ENCODE results near the gene ITSN2.

Gene ITSN2

GRCh38 chr2:24163601-24164000, 196.7 kb downstream of the ITSN2 start:
- Histone ChIP-seq H3K56ac (ENCODE audit: low read length) (no peak overlapping the region), H3K4me3 (ENCODE audit: low read length) (no peak overlapping the region), H2BK5ac (ENCODE audit: low read length) (no peak overlapping the region), H3K79me2 (ENCODE audit: control insufficient read depth, insufficient read depth, low read length) (no peaks in the 10 kb centered on the region), H3K27me3 (ENCODE audit: insufficient read depth, low read length, poor library complexity) (no peaks in the 10 kb centered on the region), H2BK15ac (replicated peaks; ENCODE audit: low read depth) (no peak overlapping the region), H3K9ac (ENCODE audit: low read length) (no peak overlapping the region), H3K23ac (ENCODE audit: low read length) (no peak overlapping the region), H3K36me3 (ENCODE audit: control insufficient read depth, insufficient read depth, low read length) (no peaks in the 10 kb centered on the region), H4K5ac (ENCODE audit: low read length) (no peak overlapping the region), H3K18ac (ENCODE audit: low read length) (no peak overlapping the region), H3K27ac (ENCODE audit: low read depth, low read length) (no peak overlapping the region), H3K79me1 (ENCODE audit: low read length) (no peaks in the 10 kb centered on the region), H3K4ac (ENCODE audit: low read depth, low read length) (no peak overlapping the region), H2BK120ac (ENCODE audit: low read depth, low read length) (no peak overlapping the region), H3K4me2 (ENCODE audit: low read length) (no peak overlapping the region), H3K4me1 (ENCODE audit: control insufficient read depth, low read depth, low read length) (no peaks in the 10 kb centered on the region), H2AK5ac (ENCODE audit: low read length) (no peak overlapping the region), H4K8ac (ENCODE audit: low read depth, low read length) (no peak overlapping the region)
- no CpG with 5 or more reads among the region's 2 CpGs for WGBS (ENCODE audit: extremely low coverage, insufficient coverage, low lambda C conversion rate)
- DNase-seq, result no peak

DNA sequence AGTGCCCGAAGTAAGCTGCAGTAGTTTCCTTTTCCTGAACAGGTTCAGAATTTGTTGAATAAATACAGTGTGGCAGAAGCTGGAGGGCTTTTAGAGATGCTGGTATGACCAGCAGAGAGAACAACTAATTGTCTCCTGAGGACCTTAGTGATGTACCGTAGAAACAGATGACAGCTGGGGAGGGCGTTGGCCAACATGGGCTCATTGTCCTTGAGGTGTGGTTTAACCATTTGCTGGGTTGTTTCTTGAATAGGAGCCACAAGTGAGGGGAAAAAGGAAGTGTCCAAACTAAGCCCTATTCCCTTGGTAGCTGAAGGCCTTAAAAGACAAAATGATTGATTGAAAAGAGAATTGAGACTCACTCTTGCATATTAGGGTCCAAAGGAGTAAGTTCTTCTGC, 197.2 kb downstream of the ITSN2 start:
- no peak overlapping the region for H3K4me3 ChIP-seq (ENCODE audit: low read length)
- no peaks in the 10 kb centered on the region for H3K36me3 ChIP-seq (ENCODE audit: control insufficient read depth, insufficient read depth, low read length)
- no peaks in the 10 kb centered on the region for H3K4me1 ChIP-seq (ENCODE audit: control insufficient read depth, low read depth, low read length)
- no peaks in the 10 kb centered on the region for H3K79me2 ChIP-seq (ENCODE audit: control insufficient read depth, insufficient read depth, low read length)
- no peaks in the 10 kb centered on the region for H3K27me3 ChIP-seq (ENCODE audit: insufficient read depth, low read length, poor library complexity)
- no peak overlapping the region for H2AK5ac ChIP-seq (ENCODE audit: low read length)
- WGBS (ENCODE audit: extremely low coverage, insufficient coverage, low lambda C conversion rate), result no CpG with 5 or more reads among the region's 3 CpGs
- no peak overlapping the region for H3K18ac ChIP-seq (ENCODE audit: low read length)
- no peak overlapping the region for H2BK5ac ChIP-seq (ENCODE audit: low read length)
- no peak overlapping the region for H3K56ac ChIP-seq (ENCODE audit: low read length)
- H3K79me1 ChIP-seq (ENCODE audit: low read length), result no peaks in the 10 kb centered on the region
- no peak overlapping the region for H3K4me2 ChIP-seq (ENCODE audit: low read length)
- no peak overlapping the region for H3K27ac ChIP-seq (ENCODE audit: low read depth, low read length)
- H3K9ac ChIP-seq (ENCODE audit: low read length), result no peak overlapping the region
- H2BK15ac ChIP-seq (replicated peaks; ENCODE audit: low read depth), result no peak overlapping the region
- no peak overlapping the region for H3K4ac ChIP-seq (ENCODE audit: low read depth, low read length)
- no peak overlapping the region for H2BK120ac ChIP-seq (ENCODE audit: low read depth, low read length)
- DNase-seq, result no peak
- H4K8ac ChIP-seq (ENCODE audit: low read depth, low read length), result no peak overlapping the region
- H4K5ac ChIP-seq (ENCODE audit: low read length), result no peak overlapping the region
- H3K23ac ChIP-seq (ENCODE audit: low read length), result no peak overlapping the region

- Histone ChIP-seq H3K36me3 (ENCODE audit: control insufficient read depth, insufficient read depth, low read length) (no peaks in the 10 kb centered on the region), H3K4ac (ENCODE audit: low read depth, low read length) (no peak overlapping the region), H3K18ac (ENCODE audit: low read length) (no peak overlapping the region), H2BK5ac (ENCODE audit: low read length) (no peak overlapping the region), H3K23ac (ENCODE audit: low read length) (no peak overlapping the region), H4K5ac (ENCODE audit: low read length) (no peak overlapping the region), H3K4me3 (ENCODE audit: low read length) (no peak overlapping the region), H2BK15ac (replicated peaks; ENCODE audit: low read depth) (no peak overlapping the region), H2BK120ac (ENCODE audit: low read depth, low read length) (no peak overlapping the region), H4K8ac (ENCODE audit: low read depth, low read length) (no peak overlapping the region), H3K56ac (ENCODE audit: low read length) (no peak overlapping the region), H3K4me2 (ENCODE audit: low read length) (no peak overlapping the region), H3K79me2 (ENCODE audit: control insufficient read depth, insufficient read depth, low read length) (no peaks in the 10 kb centered on the region), H3K9ac (ENCODE audit: low read length) (no peak overlapping the region), H3K4me1 (ENCODE audit: control insufficient read depth, low read depth, low read length) (no peaks in the 10 kb centered on the region), H3K79me1 (ENCODE audit: low read length) (no peaks in the 10 kb centered on the region), H3K27ac (ENCODE audit: low read depth, low read length) (no peak overlapping the region), H3K27me3 (ENCODE audit: insufficient read depth, low read length, poor library complexity) (no peaks in the 10 kb centered on the region), H2AK5ac (ENCODE audit: low read length) (no peak overlapping the region)
- DNase-seq, result no peak
- no CpG with 5 or more reads among the region's 1 CpG for WGBS (ENCODE audit: extremely low coverage, insufficient coverage, low lambda C conversion rate)
Observed at GRCh38 chr2:24162494-24162893, 197.8 kb downstream of the ITSN2 start.

GRCh38 chr2:24160761-24161160, 199.6 kb downstream of the ITSN2 start:
- no peaks in the 10 kb centered on the region for H3K79me1 ChIP-seq (ENCODE audit: low read length)
- H3K56ac ChIP-seq (ENCODE audit: low read length), result no peak overlapping the region
- no peaks in the 10 kb centered on the region for H3K36me3 ChIP-seq (ENCODE audit: control insufficient read depth, insufficient read depth, low read length)
- H3K23ac ChIP-seq (ENCODE audit: low read length), result no peak overlapping the region
- no peak overlapping the region for H3K9ac ChIP-seq (ENCODE audit: low read length)
- no peak overlapping the region for H3K4me2 ChIP-seq (ENCODE audit: low read length)
- H2BK120ac ChIP-seq (ENCODE audit: low read depth, low read length), result no peak overlapping the region
- H2BK15ac ChIP-seq (replicated peaks; ENCODE audit: low read depth), result no peak overlapping the region
- H2BK5ac ChIP-seq (ENCODE audit: low read length), result no peak overlapping the region
- H3K4ac ChIP-seq (ENCODE audit: low read depth, low read length), result no peak overlapping the region
- no peaks in the 10 kb centered on the region for H3K27me3 ChIP-seq (ENCODE audit: insufficient read depth, low read length, poor library complexity)
- no peak overlapping the region for H4K8ac ChIP-seq (ENCODE audit: low read depth, low read length)
- H3K18ac ChIP-seq (ENCODE audit: low read length), result no peak overlapping the region
- no peak for DNase-seq
- no peak overlapping the region for H3K4me3 ChIP-seq (ENCODE audit: low read length)
- no peaks in the 10 kb centered on the region for H3K79me2 ChIP-seq (ENCODE audit: control insufficient read depth, insufficient read depth, low read length)
- no peak overlapping the region for H3K27ac ChIP-seq (ENCODE audit: low read depth, low read length)
- no peaks in the 10 kb centered on the region for H3K4me1 ChIP-seq (ENCODE audit: control insufficient read depth, low read depth, low read length)
- H4K5ac ChIP-seq (ENCODE audit: low read length), result no peak overlapping the region
- no peak overlapping the region for H2AK5ac ChIP-seq (ENCODE audit: low read length)

- Histone ChIP-seq H3K4ac (ENCODE audit: low read depth, low read length) (no peak overlapping the region), H2BK15ac (replicated peaks; ENCODE audit: low read depth) (no peak overlapping the region), H3K27me3 (ENCODE audit: insufficient read depth, low read length, poor library complexity) (no peaks in the 10 kb centered on the region), H3K18ac (ENCODE audit: low read length) (no peak overlapping the region), H2BK5ac (ENCODE audit: low read length) (no peak overlapping the region), H3K79me1 (ENCODE audit: low read length) (no peaks in the 10 kb centered on the region), H2AK5ac (ENCODE audit: low read length) (no peak overlapping the region), H3K4me2 (ENCODE audit: low read length) (no peak overlapping the region), H4K8ac (ENCODE audit: low read depth, low read length) (no peak overlapping the region), H2BK120ac (ENCODE audit: low read depth, low read length) (no peak overlapping the region), H3K56ac (ENCODE audit: low read length) (no peak overlapping the region), H3K4me3 (ENCODE audit: low read length) (no peak overlapping the region), H3K23ac (ENCODE audit: low read length) (no peak overlapping the region), H4K5ac (ENCODE audit: low read length) (no peak overlapping the region), H3K27ac (ENCODE audit: low read depth, low read length) (no peak overlapping the region), H3K36me3 (ENCODE audit: control insufficient read depth, insufficient read depth, low read length) (no peaks in the 10 kb centered on the region), H3K9ac (ENCODE audit: low read length) (no peak overlapping the region), H3K79me2 (ENCODE audit: control insufficient read depth, insufficient read depth, low read length) (no peaks in the 10 kb centered on the region), H3K4me1 (ENCODE audit: control insufficient read depth, low read depth, low read length) (no peaks in the 10 kb centered on the region)
- no CpG with 5 or more reads among the region's 4 CpGs for WGBS (ENCODE audit: extremely low coverage, insufficient coverage, low lambda C conversion rate)
- no peak for DNase-seq
Observed at GRCh38 chr2:24159708-24160107, 200.6 kb downstream of the ITSN2 start.

DNA sequence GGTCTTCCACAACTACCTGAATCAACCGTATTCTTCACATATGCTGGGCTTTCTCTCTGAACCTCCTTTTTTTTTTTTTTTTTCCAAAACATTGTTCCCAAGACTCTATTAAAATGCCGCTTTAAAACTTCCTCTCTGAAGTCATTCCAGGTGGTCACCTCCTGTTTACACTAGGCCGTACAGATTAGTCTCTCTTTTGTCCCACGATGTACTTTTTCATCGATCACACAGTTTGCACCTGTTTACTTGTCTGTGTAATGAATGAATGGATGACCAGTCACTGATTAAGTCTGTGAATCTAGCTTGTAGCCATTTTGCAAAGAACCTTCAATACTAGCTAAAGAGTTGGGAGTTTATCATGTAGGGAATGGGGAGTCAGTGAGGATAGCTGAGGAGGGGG, 202.2 kb downstream of the ITSN2 start:
- Histone ChIP-seq H3K23ac (ENCODE audit: low read length) (no peak overlapping the region), H4K8ac (ENCODE audit: low read depth, low read length) (no peak overlapping the region), H2BK15ac (replicated peaks; ENCODE audit: low read depth) (no peak overlapping the region), H3K27me3 (ENCODE audit: insufficient read depth, low read length, poor library complexity) (no peaks in the 10 kb centered on the region), H3K4me3 (ENCODE audit: low read length) (no peak overlapping the region), H3K4ac (ENCODE audit: low read depth, low read length) (no peak overlapping the region), H3K36me3 (ENCODE audit: control insufficient read depth, insufficient read depth, low read length) (no peaks in the 10 kb centered on the region), H3K18ac (ENCODE audit: low read length) (no peak overlapping the region), H2BK120ac (ENCODE audit: low read depth, low read length) (no peak overlapping the region), H3K56ac (ENCODE audit: low read length) (no peak overlapping the region), H3K4me2 (ENCODE audit: low read length) (no peak overlapping the region), H3K79me2 (ENCODE audit: control insufficient read depth, insufficient read depth, low read length) (no peaks in the 10 kb centered on the region), H3K27ac (ENCODE audit: low read depth, low read length) (no peak overlapping the region), H4K5ac (ENCODE audit: low read length) (no peak overlapping the region), H2BK5ac (ENCODE audit: low read length) (no peak overlapping the region), H3K4me1 (ENCODE audit: control insufficient read depth, low read depth, low read length) (no peaks in the 10 kb centered on the region), H3K79me1 (ENCODE audit: low read length) (no peaks in the 10 kb centered on the region), H2AK5ac (ENCODE audit: low read length) (no peak overlapping the region), H3K9ac (ENCODE audit: low read length) (no peak overlapping the region)
- WGBS (ENCODE audit: extremely low coverage, insufficient coverage, low lambda C conversion rate), result no CpG with 5 or more reads among the region's 5 CpGs
- no peak for DNase-seq

Data from mesendoderm (in vitro differentiated cells).